Fibroblast of lung (primary cell): ENCODE data around the gene PKP3.

ENCODE experiments used
- EZH2 ChIP-seq: IDR thresholded peaks from 2 replicates; pipeline ENCODE4 v1.5.1; 2012; ENCODE audit warnings: low read length, control low read depth, mild to moderate bottlenecking; ENCODE audit errors: missing control alignments
- TF ChIP-seq, protein P1 (sequence below), 2 donors: IDR thresholded peaks in 1 of 2; conservative IDR thresholded peaks in 1 of 2; 1 replicate in 1 of 2; 2 replicates in 1 of 2; pipeline ENCODE4 v1.5.1; 2011 to 2012; ENCODE audit warnings: low read length in 2 of 2, control low read depth in 1 of 2, inconsistent platforms in 1 of 2, low read depth in 1 of 2, mild to moderate bottlenecking in 1 of 2

- TF ChIP-seq, protein P1, sequence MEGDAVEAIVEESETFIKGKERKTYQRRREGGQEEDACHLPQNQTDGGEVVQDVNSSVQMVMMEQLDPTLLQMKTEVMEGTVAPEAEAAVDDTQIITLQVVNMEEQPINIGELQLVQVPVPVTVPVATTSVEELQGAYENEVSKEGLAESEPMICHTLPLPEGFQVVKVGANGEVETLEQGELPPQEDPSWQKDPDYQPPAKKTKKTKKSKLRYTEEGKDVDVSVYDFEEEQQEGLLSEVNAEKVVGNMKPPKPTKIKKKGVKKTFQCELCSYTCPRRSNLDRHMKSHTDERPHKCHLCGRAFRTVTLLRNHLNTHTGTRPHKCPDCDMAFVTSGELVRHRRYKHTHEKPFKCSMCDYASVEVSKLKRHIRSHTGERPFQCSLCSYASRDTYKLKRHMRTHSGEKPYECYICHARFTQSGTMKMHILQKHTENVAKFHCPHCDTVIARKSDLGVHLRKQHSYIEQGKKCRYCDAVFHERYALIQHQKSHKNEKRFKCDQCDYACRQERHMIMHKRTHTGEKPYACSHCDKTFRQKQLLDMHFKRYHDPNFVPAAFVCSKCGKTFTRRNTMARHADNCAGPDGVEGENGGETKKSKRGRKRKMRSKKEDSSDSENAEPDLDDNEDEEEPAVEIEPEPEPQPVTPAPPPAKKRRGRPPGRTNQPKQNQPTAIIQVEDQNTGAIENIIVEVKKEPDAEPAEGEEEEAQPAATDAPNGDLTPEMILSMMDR (conservative IDR thresholded peaks at IDR 0.05 in 1 of 2, IDR thresholded peaks at IDR 0.05 in 1 of 2; ENCODE audit: low read depth in 1 of 2, low read length in 2 of 2), result no peak
- TF ChIP-seq EZH2, result no peak
Measured at GRCh38 chr11:453564-453963, 59.6 kb downstream of the PKP3 start.
